ENCODE results near the gene RETREG3.
A peak's percentile ranks its signal among the peaks of the same experiment; 100 is the strongest.
"Not testable (repeated sequence)": the region's sequence is repeated elsewhere in the genome, so short reads cannot be mapped to it uniquely, and the experiment has no call there.

The RETREG3 gene

DNA sequence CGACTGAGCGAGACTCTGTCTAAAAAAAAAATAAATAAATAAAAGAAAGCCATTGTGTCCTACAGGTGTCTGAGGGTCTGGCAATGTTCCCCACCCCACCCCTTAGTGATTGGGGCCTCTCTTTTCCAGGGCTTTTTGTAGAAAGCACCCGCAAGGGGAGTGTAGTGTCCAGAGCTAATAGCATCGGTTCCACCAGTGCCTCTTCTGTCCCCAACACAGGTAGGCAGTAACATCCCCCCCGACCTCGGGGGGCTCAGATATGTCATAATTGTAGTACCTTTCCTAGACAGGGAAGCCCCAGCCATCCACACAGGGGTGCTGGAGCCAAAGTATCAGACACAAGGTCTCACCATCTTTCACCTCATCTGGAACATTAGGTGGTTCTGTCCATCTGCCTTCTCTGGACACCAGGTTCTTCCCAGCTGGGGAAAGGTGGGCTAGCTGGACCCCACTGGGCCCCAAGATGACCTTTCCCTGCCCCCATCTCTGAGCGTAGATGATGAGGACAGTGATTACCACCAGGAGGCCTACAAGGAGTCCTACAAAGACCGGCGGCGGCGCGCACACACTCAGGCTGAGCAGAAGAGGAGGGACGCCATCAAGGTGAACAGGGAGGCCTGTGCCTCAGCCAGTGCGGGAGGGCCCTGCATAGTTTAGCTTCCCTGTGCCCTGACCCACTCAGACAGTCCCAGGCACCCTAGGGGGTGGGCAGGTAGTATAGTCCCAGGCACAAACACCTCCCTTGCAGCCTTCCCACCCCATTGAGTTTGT lies 40.6 kb downstream of the RETREG3 start:
- no peak for DNase-seq

DNA sequence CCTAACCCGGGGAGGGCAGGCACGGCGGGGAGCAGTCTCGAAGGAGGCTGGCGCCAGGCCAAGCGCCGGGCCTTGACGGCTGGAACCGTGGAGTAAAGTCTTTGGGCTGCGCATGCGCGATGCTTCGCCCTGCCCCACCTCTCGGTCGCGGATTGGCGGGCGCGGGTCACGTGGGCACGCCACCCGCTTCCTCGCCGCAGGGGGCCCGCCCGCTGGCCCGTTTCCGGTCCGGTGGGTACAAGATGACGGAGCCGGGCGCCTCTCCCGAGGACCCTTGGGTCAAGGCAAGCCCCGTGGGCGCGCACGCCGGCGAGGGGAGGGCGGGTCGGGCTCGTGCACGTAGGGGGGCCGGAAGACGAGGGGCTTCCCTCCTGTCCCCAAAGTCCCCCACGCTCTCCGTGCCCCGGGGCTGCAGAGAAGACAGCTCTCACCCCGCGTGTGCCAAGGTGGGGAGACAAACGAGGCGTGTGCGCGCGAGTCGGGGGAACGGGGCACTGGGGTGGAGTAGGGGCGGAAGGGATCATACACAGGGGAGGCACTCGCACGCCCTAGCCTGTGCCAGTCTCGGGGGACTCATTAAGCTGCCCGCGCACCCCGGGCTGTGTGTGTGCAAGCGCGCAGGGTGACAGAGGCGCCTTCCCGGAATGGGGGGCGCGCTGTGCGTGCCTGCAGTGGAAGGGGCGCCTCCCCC lies 42.1 kb downstream of the RETREG3 start, which contains the start of gene MLX:
Gene MLX, plus strand, starts transcription at position 218 of the 691 bp plus-strand sequence. Its CDS starts 25 bp downstream, at position 243.
- DNase-seq = peak; percentile 87

DNA sequence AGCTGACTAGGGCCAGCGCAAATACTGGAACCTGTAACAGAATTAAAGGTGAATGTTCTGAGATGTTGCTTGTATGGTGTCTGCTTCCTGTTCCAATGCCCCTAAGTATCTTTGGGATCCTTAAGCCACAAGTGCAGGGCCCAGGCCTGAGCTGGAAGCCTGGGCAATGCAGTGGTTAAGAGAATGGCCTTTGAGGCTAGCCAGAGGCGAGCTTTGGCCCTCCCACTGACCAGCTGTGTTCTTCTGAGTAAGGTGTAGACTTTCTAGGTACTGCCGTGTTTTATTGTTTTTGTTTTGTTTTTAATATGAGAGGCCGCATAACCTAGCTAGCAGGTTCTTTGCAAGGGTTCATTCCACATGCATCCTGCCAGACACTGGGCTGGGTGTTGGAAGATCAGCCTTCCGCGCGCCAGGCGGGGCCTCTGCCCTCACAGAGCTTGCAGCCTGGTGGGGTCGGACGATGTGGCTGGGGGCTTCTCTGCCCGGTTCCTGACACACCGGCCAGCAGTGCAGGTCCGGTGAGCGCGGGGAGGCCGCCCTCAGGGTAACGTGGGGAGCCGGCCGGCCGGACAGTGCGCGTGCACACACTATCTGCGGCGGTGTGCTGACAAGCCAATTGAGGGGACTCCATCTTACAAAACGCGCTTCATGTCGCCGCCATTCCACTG lies 42.8 kb downstream of the RETREG3 start:
- DNase-seq = no peak

DNA sequence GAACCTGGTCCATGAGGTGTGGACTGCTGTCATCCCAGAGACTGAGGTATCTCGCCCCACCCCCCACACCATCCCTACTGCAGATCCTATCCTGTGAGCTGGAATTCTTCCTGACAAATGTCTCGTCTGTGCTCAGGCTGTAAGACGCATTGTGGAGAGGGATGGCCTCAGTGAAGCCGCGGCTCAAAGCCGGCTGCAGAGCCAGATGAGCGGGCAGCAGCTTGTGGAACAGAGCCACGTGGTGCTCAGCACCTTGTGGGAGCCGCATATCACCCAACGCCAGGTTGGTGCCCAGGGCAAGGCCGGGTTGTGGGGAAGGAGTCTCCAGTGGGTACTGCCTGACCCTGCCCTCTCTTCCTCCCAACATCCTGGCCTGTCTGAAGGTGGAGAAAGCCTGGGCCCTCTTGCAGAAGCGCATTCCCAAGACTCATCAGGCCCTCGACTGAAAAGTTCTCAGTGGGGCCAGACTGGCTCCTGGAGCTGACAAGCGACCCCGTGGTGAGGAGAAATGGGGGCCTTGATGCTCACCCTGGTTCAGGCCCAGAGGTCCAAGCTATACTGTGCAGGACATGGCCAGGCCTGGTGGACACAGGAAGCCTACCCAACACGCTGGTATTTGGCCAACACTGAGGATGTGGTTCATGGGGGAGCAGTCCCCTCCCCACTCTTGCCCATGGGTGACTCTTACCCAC lies 43.5 kb downstream of the RETREG3 start:
- no peak for DNase-seq

DNA sequence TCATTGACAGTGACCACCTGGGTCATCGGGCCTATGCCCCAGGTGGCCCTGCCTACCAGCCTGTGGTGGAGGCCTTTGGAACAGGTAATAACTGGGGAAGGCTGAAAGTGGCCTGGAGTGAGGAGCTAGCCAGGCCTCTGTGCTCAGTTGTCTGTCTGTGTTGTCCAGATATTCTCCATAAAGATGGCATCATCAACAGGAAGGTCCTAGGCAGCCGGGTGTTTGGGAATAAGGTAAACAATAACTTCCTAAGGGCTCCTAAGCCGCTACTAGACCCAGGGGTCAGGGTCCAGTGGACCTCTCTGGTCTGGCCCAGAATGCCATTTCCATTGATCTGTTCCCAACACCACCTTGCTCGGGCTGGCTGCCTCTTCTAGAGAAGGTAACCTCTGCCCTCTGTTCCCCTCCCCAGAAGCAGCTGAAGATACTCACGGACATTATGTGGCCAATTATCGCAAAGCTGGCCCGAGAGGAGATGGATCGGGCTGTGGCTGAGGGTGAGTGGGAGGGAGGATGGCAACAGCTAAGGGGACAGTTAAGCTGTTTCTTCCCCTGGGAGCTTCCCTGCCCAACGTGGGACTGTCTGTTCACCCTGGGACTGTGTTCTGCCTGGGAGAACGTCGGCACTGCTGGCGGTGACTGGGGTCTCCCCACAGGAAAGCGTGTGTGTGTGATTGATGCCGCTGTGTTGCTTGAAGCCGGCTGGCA lies 44.2 kb downstream of the RETREG3 start:
- no peak for DNase-seq

DNA sequence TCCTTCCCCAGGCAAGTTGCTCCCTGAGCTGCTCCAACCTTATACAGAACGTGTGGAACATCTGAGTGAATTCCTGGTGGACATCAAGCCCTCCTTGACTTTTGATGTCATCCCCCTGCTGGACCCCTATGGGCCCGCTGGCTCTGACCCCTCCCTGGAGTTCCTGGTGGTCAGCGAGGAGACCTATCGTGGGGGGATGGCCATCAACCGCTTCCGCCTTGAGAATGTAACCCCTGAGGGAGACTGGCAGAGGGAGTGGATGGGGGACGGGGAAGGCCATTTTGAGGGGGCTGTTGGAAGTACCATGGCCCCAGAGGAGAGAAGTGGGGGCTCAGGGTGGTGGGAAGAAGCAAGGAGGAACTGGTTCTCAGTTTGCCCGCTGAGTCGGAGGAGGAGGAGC lies 45.2 kb downstream of the RETREG3 start:
- no peak for DNase-seq

DNA sequence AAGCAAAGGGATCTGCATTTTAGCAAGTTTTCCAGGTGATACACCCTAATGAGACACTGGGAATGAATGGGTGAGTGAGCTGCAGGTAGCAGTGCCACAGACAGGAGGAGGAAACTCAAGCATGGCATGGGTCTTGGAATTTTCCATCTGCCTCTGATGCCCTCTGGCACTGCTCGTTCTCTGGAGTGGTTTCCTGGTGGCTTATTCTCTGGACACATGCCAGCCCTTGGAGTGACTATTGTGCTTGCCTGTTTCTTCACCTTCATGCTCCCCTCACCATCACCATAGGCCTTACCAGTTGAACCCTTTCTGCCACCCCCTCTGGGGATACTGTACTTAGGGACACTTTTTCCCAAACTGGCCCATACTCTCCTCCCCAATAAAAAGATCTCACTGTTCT lies 45.6 kb downstream of the RETREG3 start:
- peak; percentile 13 for DNase-seq

DNA sequence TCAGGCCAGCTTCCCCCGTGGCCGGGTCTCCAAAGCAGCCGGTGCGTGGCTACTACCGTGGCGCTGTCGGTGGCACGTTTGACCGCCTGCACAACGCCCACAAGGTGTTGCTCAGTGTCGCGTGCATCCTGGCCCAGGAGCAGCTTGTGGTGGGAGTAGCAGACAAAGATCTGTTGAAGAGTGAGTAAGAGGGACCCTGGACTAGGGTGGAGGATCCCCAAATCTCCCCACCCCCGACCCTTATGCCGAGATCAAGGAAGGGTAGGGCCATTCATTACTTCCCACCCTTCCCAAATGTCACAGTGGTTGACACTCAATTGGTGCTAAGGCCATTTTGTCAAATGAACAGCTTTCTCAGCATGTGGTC lies 46.0 kb downstream of the RETREG3 start:
- no peak for DNase-seq

DNA sequence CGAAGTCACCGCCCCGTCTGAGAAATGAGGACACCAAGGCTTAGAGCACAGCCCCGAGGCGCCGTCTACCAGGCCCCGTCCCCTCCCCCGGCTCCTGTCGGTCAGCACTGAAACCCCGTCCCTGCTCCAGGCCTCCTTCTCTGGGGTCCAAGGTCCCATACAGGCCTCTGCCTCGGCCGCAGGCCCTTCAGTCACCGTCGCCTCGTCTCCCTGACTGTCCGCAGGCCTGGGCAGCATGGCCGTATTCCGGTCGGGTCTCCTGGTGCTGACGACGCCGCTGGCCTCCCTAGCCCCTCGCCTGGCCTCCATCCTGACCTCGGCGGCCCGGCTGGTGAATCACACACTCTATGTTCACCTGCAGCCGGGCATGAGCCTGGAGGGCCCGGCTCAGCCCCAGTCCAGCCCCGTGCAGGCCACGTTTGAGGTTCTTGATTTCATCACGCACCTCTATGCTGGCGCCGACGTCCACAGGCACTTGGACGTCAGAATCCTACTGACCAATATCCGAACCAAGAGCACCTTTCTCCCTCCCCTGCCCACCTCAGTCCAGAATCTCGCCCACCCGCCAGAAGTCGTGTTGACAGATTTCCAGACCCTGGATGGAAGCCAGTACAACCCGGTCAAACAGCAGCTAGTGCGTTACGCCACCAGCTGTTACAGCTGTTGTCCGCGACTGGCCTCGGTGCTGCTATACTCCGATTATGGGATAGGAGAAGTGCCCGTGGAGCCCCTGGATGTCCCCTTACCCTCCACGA lies 46.6 kb downstream of the RETREG3 start:
- DNase-seq = no peak

DNA sequence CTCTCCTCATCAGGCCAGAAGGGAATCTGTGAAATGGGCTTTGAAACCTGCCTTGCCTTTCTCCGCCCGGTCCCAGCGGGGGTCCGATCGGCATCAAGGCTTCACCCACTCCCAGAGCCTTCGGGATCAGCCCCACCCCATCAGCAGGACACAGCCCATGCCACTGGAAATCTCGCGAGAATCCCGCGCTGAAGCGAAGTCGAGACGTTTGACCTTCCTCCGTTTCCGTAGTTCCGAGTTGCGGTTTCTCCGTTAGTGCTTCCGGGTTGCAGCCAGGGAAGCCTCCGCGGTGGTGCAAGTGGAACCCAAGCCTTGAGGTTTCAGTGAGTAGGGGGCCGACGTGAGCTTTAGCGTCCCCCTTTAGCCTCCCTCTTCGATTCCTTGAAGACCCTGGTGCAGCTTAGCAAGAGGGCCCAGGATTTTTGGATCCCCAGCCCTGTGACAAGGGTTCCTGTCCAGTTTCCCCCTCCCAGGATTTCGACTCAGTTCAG lies 47.2 kb downstream of the RETREG3 start, which contains the start of gene COASY:
Gene COASY, plus strand, starts transcription at position 252 of the 491 bp plus-strand sequence. CDS start 475 bp downstream, outside the sequence.
- DNase-seq = peak; percentile 89

DNA sequence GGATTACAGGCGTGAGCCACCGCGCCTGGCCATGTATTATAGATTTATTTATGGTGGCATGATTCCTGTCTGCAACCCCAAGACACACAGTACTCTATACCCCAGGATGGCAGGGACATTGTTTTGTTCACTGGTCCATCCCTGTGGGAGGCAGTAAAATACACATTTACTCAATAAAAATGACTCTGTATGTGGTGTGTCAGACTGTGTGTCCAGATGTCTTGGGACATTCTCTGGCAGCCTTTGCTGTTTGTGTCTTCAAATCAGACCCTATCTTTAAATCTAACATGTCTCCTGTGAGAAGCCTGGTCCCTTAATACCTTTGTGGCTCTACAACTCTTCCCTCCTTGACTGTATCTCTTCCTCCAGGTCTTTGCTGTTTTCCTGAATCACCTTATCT lies 48.9 kb downstream of the RETREG3 start:
- DNase-seq = no peak

DNA sequence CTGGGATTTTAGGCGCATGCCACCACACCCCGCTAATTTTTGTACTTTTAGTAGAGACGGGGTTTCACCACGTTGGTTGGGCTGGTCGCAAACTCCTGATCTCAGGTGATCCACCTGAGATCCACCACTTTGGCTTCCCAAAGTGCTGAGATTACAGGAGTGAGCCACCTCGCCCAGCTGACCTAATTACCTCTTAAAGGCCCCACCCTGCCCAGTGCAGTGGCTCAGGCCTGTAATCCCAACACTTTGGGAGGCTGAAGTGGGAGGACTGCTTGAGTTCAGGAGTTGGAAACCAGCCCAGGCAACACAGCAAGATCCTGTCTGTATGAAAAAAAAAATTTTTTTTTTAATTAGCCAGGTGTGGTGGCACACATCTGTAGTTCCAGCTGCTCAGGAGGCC lies 50.1 kb downstream of the RETREG3 start:
- DNase-seq = peak; percentile 6

DNA sequence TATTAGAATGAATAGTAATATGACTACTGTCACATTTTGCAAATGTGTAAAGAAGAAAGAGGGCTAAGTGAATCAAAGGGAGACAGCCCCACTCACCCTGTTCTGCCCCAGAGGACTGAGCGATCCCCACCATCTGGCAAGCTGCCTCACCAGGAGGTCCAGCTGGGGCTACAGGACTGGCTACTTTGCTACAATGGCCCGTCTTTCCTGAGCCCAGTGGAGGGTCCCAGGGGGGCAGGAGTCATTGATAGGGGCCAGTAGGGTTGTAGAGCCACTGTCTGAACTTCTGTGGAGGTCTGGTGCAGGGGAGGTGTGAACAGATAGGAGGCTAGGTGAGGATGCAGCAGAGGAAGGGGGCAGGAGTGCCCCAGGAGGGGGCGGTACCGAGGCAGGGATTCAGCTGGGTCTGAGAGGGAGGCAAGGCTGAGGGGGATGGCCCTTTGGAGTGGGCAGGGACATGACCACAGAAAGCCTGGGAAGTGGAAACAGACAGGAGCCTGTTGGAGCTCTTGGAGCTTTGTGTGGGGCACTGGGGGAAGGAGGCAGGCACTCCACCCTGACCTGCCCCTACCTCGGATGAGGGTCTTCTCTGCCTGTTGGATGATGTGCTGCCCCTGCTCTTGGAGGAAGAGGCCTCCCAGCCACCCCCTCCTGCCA lies 53.1 kb downstream of the RETREG3 start:
- DNase-seq = not testable (repeated sequence)

DNA sequence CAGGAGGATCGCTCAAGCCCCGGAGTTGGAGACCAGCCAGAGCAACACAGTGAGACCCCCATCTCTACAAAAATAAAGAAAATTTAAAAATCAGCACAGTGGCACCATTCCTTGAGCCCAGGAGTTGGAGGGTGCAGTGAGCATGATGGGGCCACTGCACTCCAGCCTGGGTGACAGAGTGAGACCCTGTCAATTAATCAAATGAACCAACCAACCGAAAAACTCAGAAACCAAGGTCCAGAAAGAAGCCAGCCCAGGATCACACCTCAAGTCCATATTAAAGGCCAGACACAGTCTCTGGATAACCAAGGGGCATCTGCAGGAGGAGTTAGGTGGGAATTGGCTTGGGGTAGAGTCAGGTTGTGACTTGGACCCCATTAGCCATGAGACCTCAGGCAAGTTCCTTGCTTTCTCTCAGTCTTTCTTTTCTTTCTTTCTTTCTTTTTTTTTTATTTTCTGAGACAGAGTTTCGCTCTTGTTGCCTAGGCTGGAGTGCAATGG lies 54.0 kb downstream of the RETREG3 start:
- DNase-seq = no peak

DNA sequence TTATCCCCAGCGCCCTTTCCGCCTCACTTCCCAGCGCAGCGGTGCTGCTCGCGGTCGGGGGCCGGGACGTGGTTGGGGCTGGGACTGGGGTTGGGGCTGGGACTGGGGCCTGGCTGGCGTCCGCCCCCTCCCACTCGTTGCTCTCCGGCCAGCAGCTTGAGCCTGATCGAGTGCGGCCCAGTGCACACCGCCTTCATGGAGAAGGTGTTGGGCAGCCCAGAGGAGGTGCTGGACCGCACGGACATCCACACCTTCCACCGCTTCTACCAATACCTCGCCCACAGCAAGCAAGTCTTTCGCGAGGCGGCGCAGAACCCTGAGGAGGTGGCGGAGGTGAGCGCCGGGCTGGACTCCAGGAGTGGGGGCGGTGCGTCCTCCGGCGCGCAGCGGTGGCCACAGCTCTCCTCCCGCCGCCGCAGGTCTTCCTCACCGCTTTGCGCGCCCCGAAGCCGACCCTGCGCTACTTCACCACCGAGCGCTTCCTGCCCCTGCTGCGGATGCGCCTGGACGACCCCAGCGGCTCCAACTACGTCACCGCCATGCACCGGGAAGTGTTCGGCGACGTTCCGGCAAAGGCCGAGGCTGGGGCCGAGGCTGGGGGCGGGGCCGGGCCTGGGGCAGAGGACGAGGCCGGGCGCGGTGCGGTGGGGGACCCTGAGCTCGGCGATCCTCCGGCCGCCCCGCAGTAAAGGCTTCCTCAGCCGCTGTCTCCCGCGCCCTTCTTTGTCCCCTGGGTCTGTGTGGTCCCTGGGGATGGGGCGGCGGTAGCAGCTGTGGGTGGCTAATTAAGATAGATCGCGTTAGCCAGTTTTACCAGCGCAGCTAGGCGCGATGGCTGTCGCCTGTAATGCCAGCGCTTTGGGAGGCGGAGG lies 54.7 kb downstream of the RETREG3 start:
- peak; percentile 71 for DNase-seq

DNA sequence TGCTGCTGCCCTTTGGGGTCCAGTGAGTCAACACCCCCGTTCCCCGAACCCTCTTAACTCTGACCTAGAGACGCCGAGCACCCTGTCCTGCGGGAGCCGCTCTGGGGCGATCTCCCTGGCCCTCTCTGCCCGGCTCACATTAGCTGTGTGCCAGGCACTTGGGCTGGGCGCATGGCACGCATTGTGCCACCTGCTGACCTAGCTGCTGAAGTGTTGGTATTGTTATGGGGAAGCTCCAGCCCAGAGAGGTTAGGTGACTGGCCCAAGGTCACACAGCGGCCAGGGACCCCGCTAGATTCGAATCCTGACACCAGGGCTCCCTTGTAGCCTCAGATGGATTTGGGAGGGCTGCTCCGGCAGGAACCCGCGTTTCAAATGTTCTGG lies 55.3 kb downstream of the RETREG3 start:
- no peak for DNase-seq

DNA sequence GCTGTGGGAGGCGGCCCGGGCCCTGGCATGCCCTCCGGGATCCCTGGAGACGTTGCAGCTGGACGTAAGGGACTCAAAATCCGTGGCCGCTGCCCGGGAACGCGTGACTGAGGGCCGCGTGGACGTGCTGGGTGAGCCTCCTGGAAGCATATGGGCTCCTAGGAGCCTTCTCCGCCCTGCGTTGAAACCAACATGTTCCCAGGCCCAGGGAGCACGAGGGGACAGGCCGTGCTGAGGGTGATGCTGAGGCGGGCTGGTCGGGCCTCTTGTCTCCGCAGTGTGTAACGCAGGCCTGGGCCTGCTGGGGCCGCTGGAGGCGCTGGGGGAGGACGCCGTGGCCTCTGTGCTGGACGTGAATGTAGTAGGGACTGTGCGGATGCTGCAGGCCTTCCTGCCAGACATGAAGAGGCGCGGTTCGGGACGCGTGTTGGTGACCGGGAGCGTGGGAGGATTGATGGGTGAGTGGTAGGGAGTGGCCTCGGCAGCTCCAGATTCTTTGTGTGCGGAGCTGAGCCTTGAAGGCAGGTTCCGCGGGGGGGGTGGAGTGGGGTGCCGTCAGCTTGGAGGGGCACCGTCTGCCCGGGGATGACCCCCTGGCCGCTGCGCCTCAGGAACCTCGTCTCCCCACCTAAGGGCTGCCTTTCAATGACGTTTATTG lies 55.9 kb downstream of the RETREG3 start:
- DNase-seq = no peak

DNA sequence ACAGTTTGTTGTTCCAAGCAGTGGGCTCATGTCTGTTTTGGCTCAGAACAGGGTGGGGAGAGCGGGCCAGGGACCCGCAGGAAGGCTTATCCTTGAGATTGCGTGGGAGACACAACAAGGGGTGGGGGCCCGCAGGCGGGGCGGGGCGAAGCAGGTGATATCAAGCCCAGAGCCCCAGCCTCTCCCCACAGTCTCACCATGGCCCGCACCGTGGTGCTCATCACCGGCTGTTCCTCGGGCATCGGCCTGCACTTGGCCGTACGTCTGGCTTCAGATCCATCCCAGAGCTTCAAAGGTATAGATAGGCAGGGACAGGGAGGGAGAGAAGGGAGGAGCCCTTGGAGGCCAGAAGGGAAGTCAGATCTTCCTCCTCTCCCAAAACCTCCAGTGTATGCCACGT lies 56.4 kb downstream of the RETREG3 start, which contains the start of gene HSD17B1:
Gene HSD17B1, plus strand, starts transcription at position 188 of the 400 bp plus-strand sequence. Its CDS starts 11 bp downstream, at position 199.
- not testable (repeated sequence) for DNase-seq
